Measurements from ENCODE around the gene SEPTIN10.

SEPTIN10 gene

DNA sequence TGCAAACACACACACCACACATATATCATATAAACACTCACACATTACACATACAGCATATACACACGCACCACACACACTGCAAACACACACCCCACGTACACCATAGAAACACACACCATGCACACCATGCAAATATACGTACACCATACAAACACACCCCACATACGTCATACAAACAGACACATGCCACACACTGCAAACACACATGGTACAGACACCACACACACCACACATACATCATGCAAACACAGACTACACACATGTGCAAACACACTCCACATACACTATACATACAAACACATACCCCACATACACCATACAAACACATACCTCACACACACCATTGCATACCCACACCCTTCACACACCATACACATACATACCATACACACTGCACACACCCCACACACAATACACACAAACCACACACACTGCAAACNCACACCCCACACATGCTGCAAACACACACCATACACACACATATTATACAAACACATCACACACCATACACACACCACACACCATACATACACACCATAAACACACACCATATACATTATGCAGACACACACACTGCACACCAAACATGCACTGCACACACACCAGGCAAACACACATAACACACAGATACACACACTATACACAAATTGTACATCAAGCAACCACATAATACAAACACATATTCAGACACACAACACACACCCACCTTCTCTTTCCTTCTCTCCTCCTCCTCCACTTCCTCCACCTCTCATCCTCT is 120.4 kb downstream of the SEPTIN10 start:
- DNase-seq: no peak

Data from activated effector memory CD4-positive, alpha-beta T cell treated with anti-CD3 and anti-CD28 coated beads, Interleukin-2, amount 50 U/mL, for 16 hours (primary cell).